Mesothelial cell of epicardium (in vitro differentiated cells): Measurements from ENCODE around the gene ZNF512B. TPM values are rescaled to one million over a fixed set of nuclear protein-coding genes. Genes with fewer than 3 reads are reported as not detected.

Experiments used
- DNase-seq, 2 experiments: peaks; one replicate each; pipeline ENCODE4 v3.0.0; 2021; ENCODE audit warnings: low spot score in 2 of 2; ENCODE audit not compliant: unreplicated experiment in 2 of 2
- H3K27ac Mint-ChIP-seq: 2 replicates; pipeline ENCODE4 v1.8.0; 2021; ENCODE audit warnings: mixed read lengths
- H3K27me3 Mint-ChIP-seq: 2 replicates; pipeline ENCODE4 v1.8.0; 2021; ENCODE audit warnings: low read depth, mixed read lengths
- H3K36me3 Mint-ChIP-seq: 2 replicates; pipeline ENCODE4 v1.8.0; 2021; ENCODE audit warnings: mixed read lengths
- H3K4me1 Mint-ChIP-seq: 2 replicates; pipeline ENCODE4 v1.8.0; 2021; ENCODE audit warnings: mixed read lengths
- H3K4me3 Mint-ChIP-seq: 2 replicates; pipeline ENCODE4 v1.8.0; 2021; ENCODE audit warnings: mild to moderate bottlenecking, moderate library complexity, mixed read lengths
- H3K9me3 Mint-ChIP-seq: 2 replicates; pipeline ENCODE4 v1.8.0; 2021; ENCODE audit warnings: mixed read lengths
- total RNA-seq: library from RNA; stranded (reverse); gene quantifications from 3 replicates; pipeline ENCODE4 v1.2.1, GENCODE V29; 2021
- TF ChIP-seq, protein P1 (sequence below): fragments of 200-600 bp; sonication (generic); IDR thresholded peaks from one replicate; pipeline ENCODE4 v1.5.0; 2021; ENCODE audit warnings: antibody characterized with exemption; ENCODE audit not compliant: unreplicated experiment

ZNF512B gene
- total RNA-seq, 1 donor from 2014 or later: 62.0 TPM

DNA sequence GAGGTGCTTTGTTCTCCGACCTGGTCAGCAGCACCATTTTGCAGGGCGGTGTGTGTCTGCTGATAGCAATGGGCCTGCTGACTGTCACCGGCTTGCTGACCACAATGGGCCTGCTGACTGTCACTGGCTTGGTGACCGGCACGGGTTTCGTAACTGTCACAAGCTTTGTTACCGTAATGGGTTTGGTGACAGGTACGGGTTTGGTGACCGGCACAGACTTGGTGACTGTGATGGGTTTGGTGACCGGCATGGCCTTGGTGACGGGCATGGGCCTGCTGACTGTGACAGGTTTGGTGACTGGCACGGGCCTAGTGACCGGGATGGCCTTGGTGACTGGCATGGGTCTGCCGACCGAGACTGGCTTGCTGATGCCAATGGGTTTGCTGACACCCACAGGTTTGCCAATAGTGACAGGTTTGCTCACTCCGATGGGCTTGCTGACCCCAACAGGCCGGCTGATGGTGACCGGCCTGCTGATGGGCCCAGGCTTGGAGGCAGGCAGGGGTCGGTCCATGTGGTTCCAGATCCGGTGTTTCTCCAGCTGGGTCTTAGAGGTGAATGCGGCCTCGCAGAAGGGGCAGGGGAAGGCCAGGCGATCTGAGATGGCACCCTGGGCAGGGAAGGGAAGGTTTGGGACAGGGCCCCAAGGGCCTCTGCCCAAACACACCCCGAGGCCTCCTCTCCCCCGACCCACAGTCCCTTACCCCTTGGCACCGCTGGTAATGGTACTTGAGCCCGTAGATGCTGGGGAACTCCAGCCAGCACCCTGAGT is 3.4 kb downstream of the ZNF512B start:
- Mint-ChIP-seq H3K4me1 (peaks cover 8% of the 10 kb centered on the region), H3K4me3 (no peak overlapping the region), H3K9me3 (no peaks in the 10 kb centered on the region), H3K27me3 (no peaks in the 10 kb centered on the region), H3K27ac (no peak overlapping the region), H3K36me3 (peaks cover 15% of the 10 kb centered on the region)
- DNase-seq: peak in 1 of 2 experiments; percentile 15
- TF ChIP-seq, protein P1, sequence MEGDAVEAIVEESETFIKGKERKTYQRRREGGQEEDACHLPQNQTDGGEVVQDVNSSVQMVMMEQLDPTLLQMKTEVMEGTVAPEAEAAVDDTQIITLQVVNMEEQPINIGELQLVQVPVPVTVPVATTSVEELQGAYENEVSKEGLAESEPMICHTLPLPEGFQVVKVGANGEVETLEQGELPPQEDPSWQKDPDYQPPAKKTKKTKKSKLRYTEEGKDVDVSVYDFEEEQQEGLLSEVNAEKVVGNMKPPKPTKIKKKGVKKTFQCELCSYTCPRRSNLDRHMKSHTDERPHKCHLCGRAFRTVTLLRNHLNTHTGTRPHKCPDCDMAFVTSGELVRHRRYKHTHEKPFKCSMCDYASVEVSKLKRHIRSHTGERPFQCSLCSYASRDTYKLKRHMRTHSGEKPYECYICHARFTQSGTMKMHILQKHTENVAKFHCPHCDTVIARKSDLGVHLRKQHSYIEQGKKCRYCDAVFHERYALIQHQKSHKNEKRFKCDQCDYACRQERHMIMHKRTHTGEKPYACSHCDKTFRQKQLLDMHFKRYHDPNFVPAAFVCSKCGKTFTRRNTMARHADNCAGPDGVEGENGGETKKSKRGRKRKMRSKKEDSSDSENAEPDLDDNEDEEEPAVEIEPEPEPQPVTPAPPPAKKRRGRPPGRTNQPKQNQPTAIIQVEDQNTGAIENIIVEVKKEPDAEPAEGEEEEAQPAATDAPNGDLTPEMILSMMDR: no peak

DNA sequence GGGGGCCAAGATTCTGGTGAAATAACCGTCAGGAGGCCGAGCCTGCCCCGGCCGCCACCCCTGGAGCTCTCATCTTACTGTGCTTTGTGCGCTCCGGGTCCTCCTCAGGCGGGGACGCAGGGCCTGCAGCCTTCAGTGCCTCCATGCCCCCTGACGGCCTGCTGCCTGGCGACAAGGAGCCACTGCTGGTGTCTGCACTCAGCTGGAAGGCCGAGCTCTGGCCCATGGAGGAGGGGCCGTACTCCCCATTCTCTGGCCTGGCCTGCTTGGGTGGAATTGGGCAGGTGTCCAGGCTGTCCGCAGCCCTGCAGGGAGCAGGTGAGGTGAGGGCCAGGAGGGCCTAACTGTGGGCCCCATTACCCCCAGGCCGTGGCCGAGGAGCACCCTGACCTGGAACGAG is 5.3 kb downstream of the ZNF512B start:
- Mint-ChIP-seq H3K36me3 (peaks cover 17% of the 10 kb centered on the region), H3K4me3 (no peak overlapping the region), H3K27ac (no peak overlapping the region), H3K4me1 (peaks cover 8% of the 10 kb centered on the region), H3K27me3 (no peaks in the 10 kb centered on the region), H3K9me3 (no peaks in the 10 kb centered on the region)
- no peak for DNase-seq
- TF ChIP-seq, protein P1: no peak

DNA sequence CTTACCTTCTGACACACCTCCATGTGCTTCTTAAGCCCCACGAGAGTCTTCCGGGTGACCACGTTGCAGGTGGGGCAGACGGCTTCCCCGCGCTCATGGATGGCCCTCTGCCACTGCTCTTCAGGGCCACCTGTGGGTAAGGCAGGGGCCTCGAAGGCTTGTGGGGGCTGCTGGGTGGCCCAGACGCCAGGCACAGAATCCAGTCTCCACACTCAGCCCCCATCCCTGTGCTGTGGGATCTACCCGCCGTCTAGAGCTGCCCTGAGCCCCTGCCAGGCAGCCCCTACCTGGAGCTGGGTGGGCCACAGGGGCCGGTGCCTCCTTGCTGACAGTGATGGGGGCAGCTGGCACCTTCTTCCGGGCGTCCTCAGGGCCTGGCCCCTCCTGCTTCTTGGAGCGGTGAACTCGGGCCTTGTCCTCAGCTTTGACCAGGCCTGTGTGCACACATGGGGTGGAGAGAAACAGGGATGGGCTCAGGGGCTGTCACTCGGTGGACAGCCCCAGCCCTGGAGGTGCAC is 5.9 kb downstream of the ZNF512B start:
- Mint-ChIP-seq H3K9me3 (no peaks in the 10 kb centered on the region), H3K4me1 (peaks cover 8% of the 10 kb centered on the region), H3K36me3 (peaks cover 17% of the 10 kb centered on the region), H3K27ac (no peak overlapping the region), H3K4me3 (no peak overlapping the region), H3K27me3 (no peaks in the 10 kb centered on the region)
- DNase-seq: no peak
- TF ChIP-seq, protein P1: no peak

DNA sequence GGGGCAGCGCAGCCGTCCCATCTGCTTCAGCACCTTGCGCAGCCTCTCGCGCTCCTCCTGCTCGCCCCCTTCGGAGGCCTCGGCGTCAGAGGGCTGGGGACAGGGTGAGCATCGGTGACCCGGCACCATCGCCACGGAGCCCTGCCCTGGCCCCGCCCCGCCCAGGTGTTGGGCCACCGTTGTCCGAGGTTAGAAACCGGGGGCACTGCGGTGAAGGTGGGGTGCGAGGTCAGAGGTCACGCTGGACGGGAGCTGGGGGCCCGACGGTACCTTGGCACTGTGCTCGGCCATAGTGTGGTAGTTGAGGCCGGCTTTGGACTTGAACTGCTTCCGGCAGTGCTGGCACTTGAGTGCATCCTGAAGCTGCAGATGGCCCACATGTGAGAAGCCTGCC is 6.4 kb downstream of the ZNF512B start:
- H3K9me3 Mint-ChIP-seq: no peaks in the 10 kb centered on the region
- H3K4me1 Mint-ChIP-seq: peaks cover 6% of the 10 kb centered on the region
- no peak overlapping the region for H3K4me3 Mint-ChIP-seq
- no peak for DNase-seq
- H3K27me3 Mint-ChIP-seq: no peaks in the 10 kb centered on the region
- H3K36me3 Mint-ChIP-seq: peaks cover 17% of the 10 kb centered on the region
- H3K27ac Mint-ChIP-seq: no peak overlapping the region
- TF ChIP-seq, protein P1: no peak

DNA sequence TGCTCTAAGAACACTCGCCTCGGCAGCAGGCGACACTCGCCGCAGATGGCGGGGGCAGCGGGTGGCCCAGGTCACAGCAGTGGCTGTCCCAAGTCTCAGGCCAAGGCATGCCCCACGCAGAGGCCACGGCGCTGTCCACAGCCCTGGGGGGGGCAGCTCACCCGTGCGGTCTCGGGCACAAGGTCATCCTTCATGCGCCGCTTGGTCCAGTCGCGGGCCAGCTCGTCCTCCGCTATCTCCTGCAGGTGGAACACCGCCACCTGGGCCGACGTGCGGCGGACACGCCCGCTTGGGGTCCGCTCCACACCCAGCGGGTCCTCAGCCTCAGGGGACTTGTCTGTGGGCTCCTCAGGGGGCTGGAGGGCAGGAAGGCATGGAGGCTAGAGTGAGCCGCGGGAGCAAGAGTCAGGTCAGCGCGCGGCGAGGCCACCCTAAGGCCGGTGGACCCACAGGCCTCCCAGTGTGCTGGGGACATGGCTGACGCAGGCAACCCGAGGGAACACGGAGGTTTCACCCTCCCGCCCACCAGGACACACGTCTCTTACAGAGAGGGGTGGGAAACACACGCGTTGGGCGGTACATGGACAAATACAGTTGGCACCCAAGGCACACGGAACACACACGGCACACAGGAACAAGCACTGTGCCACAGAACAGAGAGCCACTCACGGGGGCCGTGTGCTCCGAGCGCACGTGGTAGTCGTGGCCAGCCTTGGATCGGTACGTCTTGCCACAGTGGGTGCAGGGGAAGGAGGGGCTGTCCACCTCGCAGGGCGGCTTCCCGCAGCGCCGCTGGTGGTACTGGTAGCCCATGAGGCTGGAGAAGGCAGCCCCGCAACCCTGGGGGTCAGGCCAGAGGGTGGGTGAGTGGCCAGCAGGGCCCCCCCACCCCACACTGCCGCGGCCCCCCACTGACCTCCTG is 7.0 kb downstream of the ZNF512B start:
- Mint-ChIP-seq H3K27me3 (no peaks in the 10 kb centered on the region), H3K9me3 (no peaks in the 10 kb centered on the region), H3K36me3 (peaks cover 17% of the 10 kb centered on the region), H3K4me1 (peaks cover 5% of the 10 kb centered on the region), H3K27ac (no peak overlapping the region), H3K4me3 (no peak overlapping the region)
- DNase-seq: no peak
- TF ChIP-seq, protein P1: no peak
